Measurements from ENCODE around the gene C12orf57. TPM values are rescaled to one million over a fixed set of nuclear protein-coding genes. Genes with fewer than 3 reads are reported as not detected.

Gene C12orf57
- total and polyA plus RNA-seq, 9 of the 15 experiments (the other 6 are each of a cell fraction or from before 2014, with no cell fraction given), result 26.7 to 191 (median 107) TPM

DNA sequence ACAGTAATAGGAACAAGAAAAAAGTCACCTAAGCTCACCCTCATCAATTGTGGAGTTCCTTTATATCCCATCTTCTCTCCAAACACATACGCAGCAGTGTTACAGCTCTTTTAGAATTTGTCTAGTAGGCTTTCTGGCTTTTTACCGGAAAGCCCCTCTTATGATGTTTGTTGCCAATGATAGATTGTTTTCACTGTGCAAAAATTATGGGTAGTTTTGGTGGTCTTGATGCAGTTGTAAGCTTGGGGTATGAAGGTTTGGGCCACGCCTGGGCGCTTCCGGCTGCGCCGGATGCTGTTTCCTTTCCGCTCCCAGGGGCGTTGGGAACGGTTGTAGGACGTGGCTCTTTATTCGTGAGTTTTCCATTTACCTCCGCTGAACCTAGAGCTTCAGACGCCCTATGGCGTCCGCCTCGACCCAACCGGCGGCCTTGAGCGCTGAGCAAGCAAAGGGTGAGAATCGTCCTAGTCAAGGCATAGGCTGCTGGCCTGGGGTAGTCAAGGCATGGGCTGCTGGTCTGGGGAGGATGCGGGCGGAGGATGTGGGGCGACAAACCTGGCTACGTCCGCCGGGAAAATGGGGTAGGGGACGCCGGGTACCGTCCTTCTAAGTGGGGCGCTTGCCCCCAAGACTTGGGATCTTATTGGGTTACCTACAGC lies at the start of gene C12orf57, which contains the start of gene RNU7-1 (continued):
- TF ChIP-seq TAF1 (IDR thresholded peaks at IDR 0.05; ENCODE audit: control insufficient read depth, extremely low read depth, insufficient read depth, low read length, severe bottlenecking) (peak; percentile 48), KAT7 (CRISPR knock-in tag; IDR thresholded peaks at IDR 0.05; ENCODE audit: borderline replicate concordance) (peak; percentile 98; the same call in 1 of the 2 replicates), PTRF (tag; IDR thresholded peaks at IDR 0.05) (no peak), ZNF347 (CRISPR knock-in tag; IDR thresholded peaks at IDR 0.05; ENCODE audit: low read depth) (peak; percentile 15; the same call in 1 of the 2 replicates), ARNT (IDR thresholded peaks at IDR 0.05) (peak; percentile 74 to 84; a peak in 3 of 4 replicates), NONO (IDR thresholded peaks at IDR 0.05; ENCODE audit: low read depth in 2 of 2, low read length in 1 of 2) (peak in 1 of 2 experiments; percentile 60; a peak in 2 of 4 replicates), TBL1XR1 (IDR thresholded peaks at IDR 0.05; ENCODE audit: low read length in 2 of 2) (peak; percentile 43 to 70; a peak in 2 of 4 replicates), E2F3 (CRISPR knock-in tag; IDR thresholded peaks at IDR 0.05) (peak; percentile 78), KAT8 (IDR thresholded peaks at IDR 0.05; ENCODE audit: low read depth) (no peak), EP300 (IDR thresholded peaks at IDR 0.05; ENCODE audit: low read length) (peak; percentile 53; the same call in 1 of the 2 replicates), SMARCB1 (IDR thresholded peaks at IDR 0.05; ENCODE audit: insufficient read length, low read depth) (no peak)
- TF ChIP-seq, protein P1, sequence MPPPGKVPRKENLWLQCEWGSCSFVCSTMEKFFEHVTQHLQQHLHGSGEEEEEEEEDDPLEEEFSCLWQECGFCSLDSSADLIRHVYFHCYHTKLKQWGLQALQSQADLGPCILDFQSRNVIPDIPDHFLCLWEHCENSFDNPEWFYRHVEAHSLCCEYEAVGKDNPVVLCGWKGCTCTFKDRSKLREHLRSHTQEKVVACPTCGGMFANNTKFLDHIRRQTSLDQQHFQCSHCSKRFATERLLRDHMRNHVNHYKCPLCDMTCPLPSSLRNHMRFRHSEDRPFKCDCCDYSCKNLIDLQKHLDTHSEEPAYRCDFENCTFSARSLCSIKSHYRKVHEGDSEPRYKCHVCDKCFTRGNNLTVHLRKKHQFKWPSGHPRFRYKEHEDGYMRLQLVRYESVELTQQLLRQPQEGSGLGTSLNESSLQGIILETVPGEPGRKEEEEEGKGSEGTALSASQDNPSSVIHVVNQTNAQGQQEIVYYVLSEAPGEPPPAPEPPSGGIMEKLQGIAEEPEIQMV (tag; conservative IDR thresholded peaks at IDR 0.05; ENCODE audit: low read depth), result no peak
- TF ChIP-seq, protein P2, sequence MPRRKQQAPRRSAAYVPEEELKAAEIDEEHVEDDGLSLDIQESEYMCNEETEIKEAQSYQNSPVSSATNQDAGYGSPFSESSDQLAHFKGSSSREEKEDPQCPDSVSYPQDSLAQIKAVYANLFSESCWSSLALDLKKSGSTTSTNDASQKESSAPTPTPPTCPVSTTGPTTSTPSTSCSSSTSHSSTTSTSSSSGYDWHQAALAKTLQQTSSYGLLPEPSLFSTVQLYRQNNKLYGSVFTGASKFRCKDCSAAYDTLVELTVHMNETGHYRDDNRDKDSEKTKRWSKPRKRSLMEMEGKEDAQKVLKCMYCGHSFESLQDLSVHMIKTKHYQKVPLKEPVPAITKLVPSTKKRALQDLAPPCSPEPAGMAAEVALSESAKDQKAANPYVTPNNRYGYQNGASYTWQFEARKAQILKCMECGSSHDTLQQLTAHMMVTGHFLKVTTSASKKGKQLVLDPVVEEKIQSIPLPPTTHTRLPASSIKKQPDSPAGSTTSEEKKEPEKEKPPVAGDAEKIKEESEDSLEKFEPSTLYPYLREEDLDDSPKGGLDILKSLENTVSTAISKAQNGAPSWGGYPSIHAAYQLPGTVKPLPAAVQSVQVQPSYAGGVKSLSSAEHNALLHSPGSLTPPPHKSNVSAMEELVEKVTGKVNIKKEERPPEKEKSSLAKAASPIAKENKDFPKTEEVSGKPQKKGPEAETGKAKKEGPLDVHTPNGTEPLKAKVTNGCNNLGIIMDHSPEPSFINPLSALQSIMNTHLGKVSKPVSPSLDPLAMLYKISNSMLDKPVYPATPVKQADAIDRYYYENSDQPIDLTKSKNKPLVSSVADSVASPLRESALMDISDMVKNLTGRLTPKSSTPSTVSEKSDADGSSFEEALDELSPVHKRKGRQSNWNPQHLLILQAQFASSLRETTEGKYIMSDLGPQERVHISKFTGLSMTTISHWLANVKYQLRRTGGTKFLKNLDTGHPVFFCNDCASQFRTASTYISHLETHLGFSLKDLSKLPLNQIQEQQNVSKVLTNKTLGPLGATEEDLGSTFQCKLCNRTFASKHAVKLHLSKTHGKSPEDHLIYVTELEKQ (CRISPR knock-in tag; IDR thresholded peaks at IDR 0.05), result 0 out of 2 replicates have a peak, but pooled peaks have one; percentile 56
- TF ChIP-seq, protein P3, sequence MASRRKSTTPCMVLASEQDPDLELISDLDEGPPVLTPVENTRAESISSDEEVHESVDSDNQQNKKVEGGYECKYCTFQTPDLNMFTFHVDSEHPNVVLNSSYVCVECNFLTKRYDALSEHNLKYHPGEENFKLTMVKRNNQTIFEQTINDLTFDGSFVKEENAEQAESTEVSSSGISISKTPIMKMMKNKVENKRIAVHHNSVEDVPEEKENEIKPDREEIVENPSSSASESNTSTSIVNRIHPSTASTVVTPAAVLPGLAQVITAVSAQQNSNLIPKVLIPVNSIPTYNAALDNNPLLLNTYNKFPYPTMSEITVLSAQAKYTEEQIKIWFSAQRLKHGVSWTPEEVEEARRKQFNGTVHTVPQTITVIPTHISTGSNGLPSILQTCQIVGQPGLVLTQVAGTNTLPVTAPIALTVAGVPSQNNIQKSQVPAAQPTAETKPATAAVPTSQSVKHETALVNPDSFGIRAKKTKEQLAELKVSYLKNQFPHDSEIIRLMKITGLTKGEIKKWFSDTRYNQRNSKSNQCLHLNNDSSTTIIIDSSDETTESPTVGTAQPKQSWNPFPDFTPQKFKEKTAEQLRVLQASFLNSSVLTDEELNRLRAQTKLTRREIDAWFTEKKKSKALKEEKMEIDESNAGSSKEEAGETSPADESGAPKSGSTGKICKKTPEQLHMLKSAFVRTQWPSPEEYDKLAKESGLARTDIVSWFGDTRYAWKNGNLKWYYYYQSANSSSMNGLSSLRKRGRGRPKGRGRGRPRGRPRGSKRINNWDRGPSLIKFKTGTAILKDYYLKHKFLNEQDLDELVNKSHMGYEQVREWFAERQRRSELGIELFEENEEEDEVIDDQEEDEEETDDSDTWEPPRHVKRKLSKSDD (conservative IDR thresholded peaks at IDR 0.05; ENCODE audit: low read length), result 0 out of 2 replicates have a peak, but pooled peaks have one; percentile 44
- TF ChIP-seq, protein P4, sequence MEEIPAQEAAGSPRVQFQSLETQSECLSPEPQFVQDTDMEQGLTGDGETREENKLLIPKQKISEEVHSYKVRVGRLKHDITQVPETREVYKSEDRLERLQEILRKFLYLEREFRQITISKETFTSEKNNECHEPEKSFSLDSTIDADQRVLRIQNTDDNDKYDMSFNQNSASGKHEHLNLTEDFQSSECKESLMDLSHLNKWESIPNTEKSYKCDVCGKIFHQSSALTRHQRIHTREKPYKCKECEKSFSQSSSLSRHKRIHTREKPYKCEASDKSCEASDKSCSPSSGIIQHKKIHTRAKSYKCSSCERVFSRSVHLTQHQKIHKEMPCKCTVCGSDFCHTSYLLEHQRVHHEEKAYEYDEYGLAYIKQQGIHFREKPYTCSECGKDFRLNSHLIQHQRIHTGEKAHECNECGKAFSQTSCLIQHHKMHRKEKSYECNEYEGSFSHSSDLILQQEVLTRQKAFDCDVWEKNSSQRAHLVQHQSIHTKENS (CRISPR knock-in tag; IDR thresholded peaks at IDR 0.05), result peak; percentile 91
- TF ChIP-seq, protein P5, sequence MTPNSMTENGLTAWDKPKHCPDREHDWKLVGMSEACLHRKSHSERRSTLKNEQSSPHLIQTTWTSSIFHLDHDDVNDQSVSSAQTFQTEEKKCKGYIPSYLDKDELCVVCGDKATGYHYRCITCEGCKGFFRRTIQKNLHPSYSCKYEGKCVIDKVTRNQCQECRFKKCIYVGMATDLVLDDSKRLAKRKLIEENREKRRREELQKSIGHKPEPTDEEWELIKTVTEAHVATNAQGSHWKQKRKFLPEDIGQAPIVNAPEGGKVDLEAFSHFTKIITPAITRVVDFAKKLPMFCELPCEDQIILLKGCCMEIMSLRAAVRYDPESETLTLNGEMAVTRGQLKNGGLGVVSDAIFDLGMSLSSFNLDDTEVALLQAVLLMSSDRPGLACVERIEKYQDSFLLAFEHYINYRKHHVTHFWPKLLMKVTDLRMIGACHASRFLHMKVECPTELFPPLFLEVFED (CRISPR knock-in tag; conservative IDR thresholded peaks at IDR 0.05), result peak; percentile 99
